Nephron progenitor cell (in vitro differentiated cells): Measurements from ENCODE around the gene SORCS2.
A peak's percentile ranks its signal among the peaks of the same experiment; 100 is the strongest.

Experiments
- DNase-seq: peaks from one replicate; pipeline ENCODE4 v3.0.0; 2021
- H3K27ac Mint-ChIP-seq: 2 replicates; pipeline ENCODE4 v1.8.0; 2021; ENCODE audit warnings: mild to moderate bottlenecking, moderate library complexity, mixed read lengths
- H3K27me3 Mint-ChIP-seq: 2 replicates; pipeline ENCODE4 v1.8.0; 2021; ENCODE audit warnings: mild to moderate bottlenecking, low read depth, mixed read lengths; ENCODE audit not compliant: poor library complexity
- H3K36me3 Mint-ChIP-seq: 2 replicates; pipeline ENCODE4 v1.8.0; 2021; ENCODE audit warnings: low read depth, mixed read lengths
- H3K4me1 Mint-ChIP-seq: 2 replicates; pipeline ENCODE4 v1.8.0; 2021; ENCODE audit warnings: mixed read lengths
- H3K4me3 Mint-ChIP-seq: 2 replicates; pipeline ENCODE4 v1.8.0; 2021; ENCODE audit warnings: mild to moderate bottlenecking, moderate library complexity, mixed read lengths
- H3K9me3 Mint-ChIP-seq: 2 replicates; pipeline ENCODE4 v1.8.0; 2021; ENCODE audit warnings: mild to moderate bottlenecking, moderate library complexity, mixed read lengths
- CTCF ChIP-seq: fragments of 200-600 bp; sonication (generic); IDR thresholded peaks from 2 replicates; pipeline ENCODE4 v1.5.0; 2021; ENCODE audit warnings: antibody characterized with exemption

SORCS2 gene

GRCh38 chr4:7381221-7381889 is 189.0 kb downstream of the SORCS2 start:
- H3K4me3 Mint-ChIP-seq = no peak overlapping the region
- DNase-seq = no peak
- no peaks in the 10 kb centered on the region for H3K36me3 Mint-ChIP-seq

GRCh38 chr4:7381890-7382633 is 189.7 kb downstream of the SORCS2 start:
- Mint-ChIP-seq H3K27ac (peak overlapping the region; percentile 32), H3K4me3 (no peak overlapping the region)

More at GRCh38 chr4:7381221-7381889, 189.0 kb downstream of the SORCS2 start:
- peaks cover 4% of the 10 kb centered on the region for H3K9me3 Mint-ChIP-seq
- H3K27ac Mint-ChIP-seq = no peak overlapping the region
- H3K4me1 Mint-ChIP-seq = peaks cover 31% of the 10 kb centered on the region
- H3K27me3 Mint-ChIP-seq = peaks cover 10% of the 10 kb centered on the region
- TF ChIP-seq CTCF = no peak

DNA sequence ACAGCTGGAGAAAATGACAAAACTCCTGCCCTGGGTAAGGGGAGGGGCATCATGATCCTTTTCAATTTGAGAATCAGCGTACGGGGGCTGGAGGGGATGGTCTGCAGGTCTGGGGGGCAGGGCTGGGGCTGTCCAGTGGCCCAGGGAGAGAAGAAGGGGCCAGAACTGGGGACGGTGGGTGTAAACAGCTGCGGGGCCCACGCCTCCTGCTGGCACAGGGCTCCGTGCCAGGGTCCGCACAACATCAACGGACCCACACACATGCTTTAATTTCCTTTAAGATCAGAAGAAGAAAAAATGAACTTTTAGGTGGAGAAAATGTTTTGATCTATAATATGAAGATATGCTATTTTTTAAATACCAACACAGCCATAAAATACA is 190.3 kb downstream of the SORCS2 start:
- Mint-ChIP-seq H3K36me3 (no peaks in the 10 kb centered on the region), H3K4me1 (peaks cover 31% of the 10 kb centered on the region), H3K27ac (peak overlapping the region; percentile 32), H3K27me3 (peaks cover 10% of the 10 kb centered on the region), H3K4me3 (no peak overlapping the region), H3K9me3 (peaks cover under 1% of the 10 kb centered on the region)
- TF ChIP-seq CTCF = no peak
- DNase-seq = no peak

More at GRCh38 chr4:7381890-7382633, 189.7 kb downstream of the SORCS2 start:
- TF ChIP-seq CTCF = no peak
- no peak for DNase-seq
- no peaks in the 10 kb centered on the region for H3K36me3 Mint-ChIP-seq
- peaks cover 4% of the 10 kb centered on the region for H3K9me3 Mint-ChIP-seq
- peaks cover 31% of the 10 kb centered on the region for H3K4me1 Mint-ChIP-seq
- H3K27me3 Mint-ChIP-seq = peaks cover 10% of the 10 kb centered on the region

DNA sequence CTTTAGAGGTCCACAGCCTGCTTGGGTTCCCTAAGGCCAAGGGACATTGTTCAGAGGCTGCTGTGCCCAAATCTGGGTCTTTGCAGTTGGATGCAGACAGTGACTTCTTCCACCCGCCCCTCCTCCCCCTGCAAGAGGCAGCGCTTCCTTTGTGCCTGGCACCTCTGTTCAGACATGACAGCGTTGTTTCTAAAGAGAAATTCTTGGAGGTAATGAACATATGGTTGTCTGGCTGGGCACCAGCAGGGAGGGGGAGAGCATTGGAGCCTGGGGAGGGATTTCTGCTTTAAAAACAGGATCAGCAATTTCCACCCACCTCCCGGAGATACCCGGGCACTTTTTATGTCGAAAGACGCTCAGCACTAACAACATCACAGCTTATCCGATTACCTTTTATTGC is 190.9 kb downstream of the SORCS2 start:
- H3K4me3 Mint-ChIP-seq = no peak overlapping the region
- no peak for TF ChIP-seq CTCF
- no peak overlapping the region for H3K27ac Mint-ChIP-seq
- peaks cover 31% of the 10 kb centered on the region for H3K4me1 Mint-ChIP-seq
- no peaks in the 10 kb centered on the region for H3K9me3 Mint-ChIP-seq
- DNase-seq = no peak
- H3K36me3 Mint-ChIP-seq = no peaks in the 10 kb centered on the region
- peaks cover 10% of the 10 kb centered on the region for H3K27me3 Mint-ChIP-seq

DNA sequence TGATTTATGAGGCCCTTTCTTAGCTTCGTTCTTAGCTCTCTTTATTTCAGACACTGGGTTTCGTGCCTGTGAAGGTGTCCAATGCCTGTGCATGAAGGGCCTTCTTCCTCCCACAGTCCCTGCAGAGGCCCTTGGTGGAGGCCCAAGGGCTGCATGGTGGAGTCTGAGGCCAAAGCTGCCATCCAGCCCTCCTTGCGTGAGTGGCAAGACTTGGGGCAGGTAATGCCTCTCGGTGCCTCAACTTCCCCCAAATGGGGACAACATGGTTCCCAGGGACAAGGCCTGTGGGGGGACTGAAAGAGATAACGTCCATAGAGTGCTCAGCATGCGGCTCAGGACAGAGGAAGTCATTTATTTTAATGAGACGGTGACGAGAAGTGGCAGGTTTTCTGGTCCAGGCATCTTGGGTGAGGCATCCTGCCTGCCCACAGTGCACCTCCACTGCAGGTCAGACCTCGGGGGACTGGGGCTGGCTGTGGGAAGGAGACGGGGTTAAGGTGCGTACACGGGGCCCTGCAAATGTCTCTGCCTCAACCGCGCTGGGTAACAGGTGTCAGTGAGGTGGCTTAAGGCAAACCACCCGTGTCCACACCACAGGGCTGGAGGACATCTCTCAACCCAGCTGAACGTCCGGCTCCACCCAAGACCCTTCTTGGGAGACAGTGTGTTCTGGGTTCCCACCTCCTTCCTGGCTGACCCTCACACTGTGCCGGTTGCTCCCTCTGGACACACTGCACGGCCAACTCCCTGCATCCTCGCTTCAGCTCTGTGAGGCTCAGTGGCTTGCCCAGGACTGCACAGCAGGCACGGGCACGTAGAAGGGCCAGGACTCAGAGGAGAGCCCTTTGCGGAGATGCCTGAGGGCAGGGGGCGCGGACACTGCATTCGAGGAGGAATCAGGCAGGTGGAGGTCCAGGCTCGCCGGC is 191.9 kb downstream of the SORCS2 start:
- no peak for TF ChIP-seq CTCF
- Mint-ChIP-seq H3K9me3 (no peaks in the 10 kb centered on the region), H3K27me3 (peaks cover 10% of the 10 kb centered on the region), H3K27ac (peak overlapping the region; percentile 14), H3K36me3 (no peaks in the 10 kb centered on the region), H3K4me1 (peaks cover 32% of the 10 kb centered on the region), H3K4me3 (no peak overlapping the region)
- no peak for DNase-seq
